HEK293 (cell line): ENCODE measurements around the gene PHF14.

Experiments
- CTCF ChIA-PET: fragments of 350-600 bp; formaldehyde crosslinking; extraction: SDS; loops from one replicate; lab custom pipeline; 2021; ENCODE audit warnings: antibody characterized with exemption; lab: Yijun Ruan, JAX
- POLR2A ChIA-PET: fragments of 300-600 bp; formaldehyde crosslinking; extraction: SDS; loops from one replicate; lab custom pipeline; 2020; ENCODE audit warnings: antibody characterized with exemption, inconsistent platforms; lab: Yijun Ruan, JAX
- H3K27ac ChIP-seq: fragments of 200-500 bp; sonication (Bioruptor generic); 2 replicates; pipeline ENCODE4 v1.5.1; 2014; ENCODE audit warnings: low read depth, low read length, control low read depth, inconsistent platforms; ENCODE audit errors: extremely low read depth
- H3K36me3 ChIP-seq, 2 experiments: fragments of 200-500 bp in 1 of 2; sonication (Bioruptor generic) in 1 of 2; 1 replicate in 1 of 2; 2 replicates in 1 of 2; pipeline ENCODE4 v1.5.1; 2014 to 2017; ENCODE audit warnings: inconsistent platforms in 2 of 2, low read length in 2 of 2; ENCODE audit not compliant: control insufficient read depth in 2 of 2, insufficient read depth in 1 of 2
- H3K4me1 ChIP-seq: fragments of 200-500 bp; sonication (Bioruptor generic); 2 replicates; pipeline ENCODE4 v1.5.1; 2014; ENCODE audit warnings: mild to moderate bottlenecking, low read length, inconsistent platforms; ENCODE audit not compliant: control insufficient read depth, insufficient read depth
- H3K4me3 ChIP-seq: 2 replicates; pipeline ENCODE4 v1.5.1; 2011; ENCODE audit warnings: low read depth, mild to moderate bottlenecking, control low read depth, low read length, moderate library complexity
- H3K9me3 ChIP-seq: fragments of 200-500 bp; sonication (Bioruptor generic); 2 replicates; pipeline ENCODE4 v1.5.1; 2014; ENCODE audit warnings: low read depth, low read length, inconsistent platforms; ENCODE audit not compliant: control insufficient read depth, insufficient read depth
- BCL11B ChIP-seq: fragments of 450-650 bp; formaldehyde crosslinking; IDR thresholded peaks from 2 replicates; pipeline ENCODE4 v1.5.1; 2016; ENCODE audit warnings: low read depth, missing biosample characterization, missing genetic modification characterization
- GFI1B ChIP-seq: fragments of 450-650 bp; formaldehyde crosslinking; IDR thresholded peaks from 2 replicates; pipeline ENCODE4 v1.5.1; 2016; ENCODE audit warnings: missing biosample characterization, missing genetic modification characterization
- GLIS2 ChIP-seq: fragments of 450-650 bp; formaldehyde crosslinking; IDR thresholded peaks from 2 replicates; pipeline ENCODE4 v1.5.1; 2016; ENCODE audit warnings: missing biosample characterization, missing genetic modification characterization
- HOXC10 ChIP-seq: sonication (generic); formaldehyde crosslinking; IDR thresholded peaks from 2 replicates; pipeline ENCODE4 v1.8.1; 2023; ENCODE audit warnings: mild to moderate bottlenecking, missing genetic modification reagents
- OVOL3 ChIP-seq: fragments of 450-650 bp; formaldehyde crosslinking; IDR thresholded peaks from 2 replicates; pipeline ENCODE4 v1.5.1; 2016; ENCODE audit warnings: missing biosample characterization, missing genetic modification characterization
- SCRT2 ChIP-seq: fragments of 450-650 bp; formaldehyde crosslinking; IDR thresholded peaks from 2 replicates; pipeline ENCODE4 v1.5.1; 2016; ENCODE audit warnings: missing biosample characterization, missing genetic modification characterization
- SP7 ChIP-seq: fragments of 450-650 bp; formaldehyde crosslinking; IDR thresholded peaks from 2 replicates; pipeline ENCODE4 v1.5.1; 2016; ENCODE audit warnings: missing biosample characterization, missing genetic modification characterization
- WT1 ChIP-seq: fragments of 450-650 bp; formaldehyde crosslinking; IDR thresholded peaks from 2 replicates; pipeline ENCODE4 v1.5.1; 2016; ENCODE audit warnings: missing biosample characterization, missing genetic modification characterization
- ZBTB10 ChIP-seq: fragments of 450-650 bp; formaldehyde crosslinking; IDR thresholded peaks from 2 replicates; pipeline ENCODE4 v1.5.1; 2016; ENCODE audit warnings: missing biosample characterization, missing genetic modification characterization
- ZBTB8A ChIP-seq: fragments of 450-650 bp; formaldehyde crosslinking; IDR thresholded peaks from 2 replicates; pipeline ENCODE4 v1.5.1; 2016; ENCODE audit warnings: missing biosample characterization, missing genetic modification characterization
- ZIC2 ChIP-seq: fragments of 450-650 bp; formaldehyde crosslinking; IDR thresholded peaks from 2 replicates; pipeline ENCODE4 v1.5.1; 2016; ENCODE audit warnings: missing biosample characterization, missing genetic modification characterization
- ZNF112 ChIP-seq: fragments of 450-650 bp; formaldehyde crosslinking; IDR thresholded peaks from 2 replicates; pipeline ENCODE4 v1.5.0; 2017; ENCODE audit warnings: missing biosample characterization, missing genetic modification characterization
- ZNF221 ChIP-seq: fragments of 450-650 bp; formaldehyde crosslinking; IDR thresholded peaks from 2 replicates; pipeline ENCODE4 v1.5.1; 2017; ENCODE audit warnings: missing biosample characterization, missing genetic modification characterization, borderline replicate concordance
- ZNF391 ChIP-seq: fragments of 450-650 bp; formaldehyde crosslinking; IDR thresholded peaks from 2 replicates; pipeline ENCODE4 v1.5.1; 2016; ENCODE audit warnings: low read depth, missing biosample characterization, missing genetic modification characterization, borderline replicate concordance
- ZNF416 ChIP-seq: fragments of 450-650 bp; formaldehyde crosslinking; IDR thresholded peaks from 2 replicates; pipeline ENCODE4 v1.5.1; 2016; ENCODE audit warnings: missing biosample characterization, missing genetic modification characterization
- ZNF501 ChIP-seq: fragments of 450-650 bp; formaldehyde crosslinking; IDR thresholded peaks from 2 replicates; pipeline ENCODE4 v1.5.1; 2016; ENCODE audit warnings: missing biosample characterization, missing genetic modification characterization
- ZNF513 ChIP-seq: fragments of 450-650 bp; IDR thresholded peaks from 2 replicates; pipeline ENCODE4 v1.5.1; 2018; ENCODE audit warnings: missing biosample characterization, missing genetic modification characterization
- ZNF555 ChIP-seq: fragments of 450-650 bp; formaldehyde crosslinking; conservative IDR thresholded peaks from 2 replicates; pipeline ENCODE4 v1.5.1; 2017; ENCODE audit warnings: missing biosample characterization, mild to moderate bottlenecking, missing genetic modification characterization, inconsistent platforms
- ZNF600 ChIP-seq: fragments of 450-650 bp; formaldehyde crosslinking; IDR thresholded peaks from 2 replicates; pipeline ENCODE4 v1.5.1; 2016; ENCODE audit warnings: missing biosample characterization, missing genetic modification characterization
- ZNF626 ChIP-seq: fragments of 450-650 bp; sonication (Bioruptor Pico); formaldehyde crosslinking; IDR thresholded peaks from 2 replicates; pipeline ENCODE4 v1.5.1; 2018; ENCODE audit warnings: missing biosample characterization, missing genetic modification characterization, inconsistent platforms

The PHF14 gene

GRCh38 chr7:11188529-11189310, 215.0 kb downstream of the PHF14 start:
- no peak for TF ChIP-seq SCRT2 (tag by site-specific recombination)
- no peak for TF ChIP-seq GFI1B (tag by site-specific recombination)
- no peak for TF ChIP-seq OVOL3 (tag by site-specific recombination)
- no peak for TF ChIP-seq ZNF501 (tag by site-specific recombination)
- TF ChIP-seq SP7 (tag by site-specific recombination), result no peak
- no peak for TF ChIP-seq BCL11B (tag by site-specific recombination)
- no peak for TF ChIP-seq ZNF600 (tag by site-specific recombination)
- TF ChIP-seq ZNF112 (tag by site-specific recombination), result no peak
- no peak for TF ChIP-seq ZBTB8A (tag by site-specific recombination)
- no peak for TF ChIP-seq ZIC2 (tag by site-specific recombination)
- TF ChIP-seq ZNF391 (tag by site-specific recombination), result no peak
- TF ChIP-seq ZNF555 (tag by site-specific recombination), result no peak
- TF ChIP-seq HOXC10, result no peak
- no peak for TF ChIP-seq GLIS2 (tag by site-specific recombination)
- TF ChIP-seq ZBTB10 (tag by site-specific recombination), result no peak
- no peak for TF ChIP-seq ZNF513 (tag by site-specific recombination)
- no peak for TF ChIP-seq ZNF221
- Histone ChIP-seq H3K36me3 (no peaks in the 10 kb centered on the region), H3K4me3 (no peak overlapping the region), H3K9me3 (no peaks in the 10 kb centered on the region), H3K4me1 (peaks cover 13% of the 10 kb centered on the region), H3K27ac (no peak overlapping the region)
- ChIA-PET POLR2A (interaction anchor here (0.7 kb wide), 1 partner anchor 538 kb away, joined by 7 read pairs; no protein-coding TSS in a partner anchor), CTCF (interaction anchor here (1.2 kb wide), 1 partner anchor 23 kb away, joined by 3 read pairs; no protein-coding TSS in a partner anchor)

- ChIA-PET POLR2A (no interaction called here), CTCF (interaction anchor here (0.6 kb wide), 1 partner anchor 11 kb away, joined by 3 read pairs; no protein-coding TSS in a partner anchor)
- H3K4me3 ChIP-seq, result no peak overlapping the region
- peaks cover 16% of the 10 kb centered on the region for H3K4me1 ChIP-seq
- no peaks in the 10 kb centered on the region for H3K36me3 ChIP-seq
- H3K27ac ChIP-seq, result no peak overlapping the region
- TF ChIP-seq ZNF416 (tag by site-specific recombination) (no peak), ZNF626 (tag by site-specific recombination) (no peak), WT1 (tag by site-specific recombination) (no peak)
- TF ChIP-seq, all 188 proteins: peak for 0
- no peaks in the 10 kb centered on the region for H3K9me3 ChIP-seq
Observed at GRCh38 chr7:11191081-11191480, 217.4 kb downstream of the PHF14 start.
